SU-DHL-6 (cell line): ENCODE results near the gene PPP1R3E.

Source experiments
- H2AFZ ChIP-seq: fragments of 200-600 bp; sonication (generic); 2 replicates; pipeline ENCODE4 v1.6.1; 2014; ENCODE audit warnings: low read depth, mild to moderate bottlenecking, moderate library complexity, mixed read lengths, antibody characterized with exemption, low read length; ENCODE audit not compliant: severe bottlenecking
- H3F3A ChIP-seq: fragments of 200-600 bp; shearing (Covaris generic); 2 replicates; pipeline ENCODE4 v1.6.0; 2016; ENCODE audit warnings: antibody characterized with exemption, mild to moderate bottlenecking; ENCODE audit not compliant: insufficient read depth
- H3K27ac ChIP-seq: fragments of 200-600 bp; sonication (generic); 2 replicates; pipeline ENCODE4 v1.5.1; 2016; ENCODE audit warnings: low read depth, mild to moderate bottlenecking, low read length, moderate library complexity, mixed read lengths
- H3K27me3 ChIP-seq: fragments of 200-600 bp; sonication (generic), shearing (Covaris generic); 2 replicates; pipeline ENCODE4 v1.6.0; 2014; ENCODE audit warnings: mild to moderate bottlenecking, low read length
- H3K36me3 ChIP-seq: fragments of 200-600 bp; sonication (generic); 2 replicates; pipeline ENCODE4 v1.6.1; 2014; ENCODE audit warnings: mild to moderate bottlenecking, low read length, mixed read lengths
- H3K4me2 ChIP-seq: fragments of 300-600, 200-600 bp; shearing (Covaris generic), sonication (generic); 2 replicates; pipeline ENCODE4 v1.6.0; 2014; ENCODE audit warnings: low read length, low read depth, mild to moderate bottlenecking; ENCODE audit not compliant: poor library complexity, severe bottlenecking
- H3K4me3 ChIP-seq: fragments of 200-600 bp; sonication (generic); 2 replicates; pipeline ENCODE4 v1.5.1; 2014; ENCODE audit warnings: antibody characterized with exemption, low read length, mild to moderate bottlenecking, mixed read lengths; ENCODE audit not compliant: insufficient read depth, poor library complexity, severe bottlenecking
- H3K79me2 ChIP-seq: fragments of 200-600 bp; sonication (generic); 2 replicates; pipeline ENCODE4 v1.6.1; 2014; ENCODE audit warnings: mild to moderate bottlenecking, low read length, moderate library complexity; ENCODE audit not compliant: insufficient read depth
- H3K9ac ChIP-seq: fragments of 200-600 bp; sonication (generic); 2 replicates; pipeline ENCODE4 v1.7.0; 2014; ENCODE audit warnings: mild to moderate bottlenecking, low read length
- H3K9me2 ChIP-seq: fragments of 200-600 bp; sonication (generic); replicated peaks from 2 replicates; pipeline ENCODE4 v1.6.1; 2014; ENCODE audit warnings: low read length; ENCODE audit not compliant: insufficient read depth
- H3K9me3 ChIP-seq: fragments of 200-600 bp; sonication (generic); 2 replicates; pipeline ENCODE4 v1.6.1; 2014; ENCODE audit warnings: low read length, mixed read lengths; ENCODE audit not compliant: insufficient read depth
- H4K20me1 ChIP-seq: fragments of 200-600 bp; sonication (generic); 2 replicates; pipeline ENCODE4 v1.6.1; 2014; ENCODE audit warnings: low read depth, mild to moderate bottlenecking, antibody characterized with exemption, low read length, moderate library complexity, mixed read lengths
- EZH2phosphoT487 ChIP-seq: fragments of 200-600 bp; sonication (generic), shearing (Covaris generic); conservative IDR thresholded peaks from 2 replicates; pipeline ENCODE4 v1.6.1; 2018; ENCODE audit warnings: mild to moderate bottlenecking, antibody characterized with exemption, low read length, moderate library complexity, mixed read lengths
- TF ChIP-seq, protein P1 (sequence below): fragments of 200-600 bp; sonication (generic); IDR thresholded peaks from one replicate; pipeline ENCODE4 v1.5.1; 2017; ENCODE audit warnings: antibody characterized with exemption, mild to moderate bottlenecking, low read length, moderate library complexity; ENCODE audit not compliant: insufficient read depth, poor library complexity, severe bottlenecking

Gene PPP1R3E

DNA sequence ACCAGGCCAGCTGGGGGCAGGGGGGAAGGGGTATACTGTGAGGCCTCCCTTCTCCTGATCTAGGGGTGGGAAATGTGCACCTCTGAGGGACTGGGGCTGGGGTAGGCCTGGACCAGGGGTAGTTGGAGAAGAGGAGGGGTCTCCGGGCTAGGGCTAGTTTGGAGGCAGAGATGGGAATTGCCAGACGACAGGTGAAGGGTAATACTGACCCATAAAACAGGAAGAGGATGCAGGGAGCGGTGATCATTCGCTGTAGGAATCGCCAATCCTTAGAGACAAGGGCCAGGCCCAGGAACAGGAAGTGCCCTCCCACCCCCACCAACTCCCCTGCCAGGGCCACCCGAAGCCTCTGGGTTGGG lies 45.6 kb upstream of the PPP1R3E start:
- Histone ChIP-seq H3F3A (no peaks in the 10 kb centered on the region), H3K27me3 (no peaks in the 10 kb centered on the region), H3K4me3 (no peak overlapping the region), H3K4me2 (no peak overlapping the region), H2AFZ (no peak overlapping the region), H3K36me3 (no peaks in the 10 kb centered on the region), H4K20me1 (no peaks in the 10 kb centered on the region), H3K9me3 (no peaks in the 10 kb centered on the region), H3K9me2 (no peaks in the 10 kb centered on the region), H3K79me2 (no peaks in the 10 kb centered on the region), H3K9ac (no peak overlapping the region), H3K27ac (no peak overlapping the region)
- TF ChIP-seq, protein P1, sequence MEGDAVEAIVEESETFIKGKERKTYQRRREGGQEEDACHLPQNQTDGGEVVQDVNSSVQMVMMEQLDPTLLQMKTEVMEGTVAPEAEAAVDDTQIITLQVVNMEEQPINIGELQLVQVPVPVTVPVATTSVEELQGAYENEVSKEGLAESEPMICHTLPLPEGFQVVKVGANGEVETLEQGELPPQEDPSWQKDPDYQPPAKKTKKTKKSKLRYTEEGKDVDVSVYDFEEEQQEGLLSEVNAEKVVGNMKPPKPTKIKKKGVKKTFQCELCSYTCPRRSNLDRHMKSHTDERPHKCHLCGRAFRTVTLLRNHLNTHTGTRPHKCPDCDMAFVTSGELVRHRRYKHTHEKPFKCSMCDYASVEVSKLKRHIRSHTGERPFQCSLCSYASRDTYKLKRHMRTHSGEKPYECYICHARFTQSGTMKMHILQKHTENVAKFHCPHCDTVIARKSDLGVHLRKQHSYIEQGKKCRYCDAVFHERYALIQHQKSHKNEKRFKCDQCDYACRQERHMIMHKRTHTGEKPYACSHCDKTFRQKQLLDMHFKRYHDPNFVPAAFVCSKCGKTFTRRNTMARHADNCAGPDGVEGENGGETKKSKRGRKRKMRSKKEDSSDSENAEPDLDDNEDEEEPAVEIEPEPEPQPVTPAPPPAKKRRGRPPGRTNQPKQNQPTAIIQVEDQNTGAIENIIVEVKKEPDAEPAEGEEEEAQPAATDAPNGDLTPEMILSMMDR, result no peak
- no peak for TF ChIP-seq EZH2phosphoT487

DNA sequence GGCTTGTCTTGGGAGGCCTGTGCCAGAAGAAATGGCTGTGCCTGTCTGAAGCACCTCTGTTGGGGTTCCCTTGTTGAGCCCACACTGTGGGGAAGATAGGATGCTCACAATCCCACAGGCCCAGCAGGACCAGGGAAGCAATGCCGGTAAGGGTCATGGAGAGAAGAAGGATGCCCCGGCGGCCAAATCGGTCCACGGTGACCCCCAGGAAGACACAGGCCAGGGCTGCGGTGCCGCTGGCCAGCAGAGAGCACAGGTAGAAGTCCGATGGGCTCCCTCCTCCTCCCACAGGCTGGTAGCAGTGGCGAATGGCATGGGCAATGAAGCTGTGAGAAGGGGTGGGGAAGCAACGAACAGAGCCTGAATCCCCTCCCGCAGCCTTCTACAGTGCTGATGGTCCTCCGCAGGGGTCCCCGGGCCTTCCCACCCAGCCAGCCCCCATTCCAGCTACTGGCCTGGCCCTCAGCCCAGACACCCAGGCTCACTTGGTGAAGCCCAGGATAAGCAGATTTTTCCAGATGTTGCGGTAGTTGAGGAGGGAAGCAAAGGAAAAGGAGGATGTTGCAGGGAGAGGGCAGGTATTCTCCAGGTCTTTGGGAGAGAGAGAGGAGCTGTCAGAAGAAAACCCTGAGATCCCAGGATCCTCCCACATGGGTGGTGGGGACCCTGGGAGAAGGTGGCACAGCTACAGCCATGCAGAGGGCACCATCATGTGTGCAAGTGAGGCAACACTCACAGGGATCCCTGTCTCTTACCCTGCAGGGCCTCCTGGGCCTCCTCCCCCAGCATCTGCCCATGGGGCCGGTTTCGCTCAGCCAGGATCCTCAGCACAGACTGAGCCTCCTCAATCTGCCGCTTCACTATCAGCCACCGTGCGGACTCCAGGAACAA lies 45.0 kb upstream of the PPP1R3E start:
- Histone ChIP-seq H3K4me3 (no peak overlapping the region), H3F3A (no peaks in the 10 kb centered on the region), H3K79me2 (no peaks in the 10 kb centered on the region), H3K27ac (no peak overlapping the region), H3K9ac (no peak overlapping the region), H3K27me3 (no peaks in the 10 kb centered on the region), H3K36me3 (no peaks in the 10 kb centered on the region), H2AFZ (no peak overlapping the region), H4K20me1 (no peaks in the 10 kb centered on the region), H3K9me2 (no peaks in the 10 kb centered on the region), H3K9me3 (no peaks in the 10 kb centered on the region), H3K4me2 (no peak overlapping the region)
- TF ChIP-seq, protein P1, result no peak
- TF ChIP-seq EZH2phosphoT487, result no peak

DNA sequence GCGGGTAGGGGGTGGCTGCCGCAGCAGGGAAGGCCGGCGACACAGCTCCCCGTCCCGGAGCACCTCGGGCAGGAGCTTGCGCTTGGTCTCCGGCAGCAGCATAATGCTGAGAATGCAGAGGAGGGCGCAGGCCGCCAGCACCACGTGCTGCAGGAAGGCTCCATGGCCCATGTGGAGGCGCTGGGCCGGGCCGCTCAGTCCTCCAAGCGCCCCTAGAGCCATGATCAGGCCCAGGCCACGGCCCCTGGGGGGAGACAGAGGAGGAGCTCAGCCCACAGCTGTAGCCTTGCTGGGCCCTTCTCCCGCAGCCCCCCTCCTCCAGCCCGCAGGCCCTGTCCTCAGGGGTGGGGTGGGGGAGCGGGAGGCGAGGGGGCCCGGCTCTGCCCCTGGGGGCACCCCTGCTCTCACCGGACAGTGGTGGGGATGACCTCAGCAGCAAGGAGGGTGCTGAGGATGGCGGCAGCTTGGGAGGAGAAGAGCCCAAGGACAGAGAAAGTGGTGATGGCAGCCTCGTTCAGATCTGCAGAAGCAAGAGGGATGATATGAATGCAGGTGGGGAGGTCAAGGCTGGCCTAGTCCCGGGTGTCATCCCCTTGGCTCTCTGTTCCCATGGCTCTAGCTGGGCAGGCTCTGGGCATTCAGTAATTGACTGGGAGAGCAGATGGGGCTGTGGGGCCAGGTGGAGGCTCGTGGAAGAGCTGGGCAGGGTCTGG lies 44.2 kb upstream of the PPP1R3E start:
- Histone ChIP-seq H3K36me3 (no peaks in the 10 kb centered on the region), H4K20me1 (no peaks in the 10 kb centered on the region)

More for the DNA sequence above, 44.2 kb upstream of the PPP1R3E start:
- no peak overlapping the region for H3K9ac ChIP-seq
- TF ChIP-seq EZH2phosphoT487, result no peak
- TF ChIP-seq, protein P1, result no peak
- no peak overlapping the region for H3K27ac ChIP-seq
- H3K79me2 ChIP-seq, result no peaks in the 10 kb centered on the region
- no peaks in the 10 kb centered on the region for H3K9me2 ChIP-seq
- H3K4me2 ChIP-seq, result no peak overlapping the region
- no peaks in the 10 kb centered on the region for H3F3A ChIP-seq
- H3K4me3 ChIP-seq, result no peak overlapping the region
- H3K27me3 ChIP-seq, result no peaks in the 10 kb centered on the region
- no peak overlapping the region for H2AFZ ChIP-seq
- H3K9me3 ChIP-seq, result no peaks in the 10 kb centered on the region
